ENCODE measurements around the gene RAB19. TPM values are rescaled to one million over a fixed set of nuclear protein-coding genes. Genes with fewer than 3 reads are reported as not detected.
"Not testable (repeated sequence)": the region's sequence is repeated elsewhere in the genome, so short reads cannot be mapped to it uniquely, and the experiment has no call there.

Gene RAB19
- polyA plus RNA-seq, 1 donor = 1.2 TPM

GRCh38 chr7:140453273-140453672 is 49.4 kb downstream of the RAB19 start:
- Histone ChIP-seq H3K4me1 (ENCODE audit: control insufficient read depth, insufficient read depth, low read length) (no peaks in the 10 kb centered on the region), H3K27ac (ENCODE audit: low read length) (no peak overlapping the region), H3K36me3 (ENCODE audit: control insufficient read depth, insufficient read depth, low read length) (peaks cover 41% of the 10 kb centered on the region), H3K9me3 (ENCODE audit: control insufficient read depth, low read depth, low read length) (no peaks in the 10 kb centered on the region), H3K4me3 (ENCODE audit: low read length) (no peak overlapping the region), H3K27me3 (ENCODE audit: control insufficient read depth, insufficient read depth, low read length) (no peaks in the 10 kb centered on the region)
- no peak for DNase-seq
- 50% methylated on average over 1 of the region's 4 CpGs for WGBS (ENCODE audit: insufficient coverage, low lambda C conversion rate)

- not testable (repeated sequence) for DNase-seq; H3K4me1 ChIP-seq (ENCODE audit: control insufficient read depth, insufficient read depth, low read length); H3K4me3 ChIP-seq (ENCODE audit: low read length); H3K9me3 ChIP-seq (ENCODE audit: control insufficient read depth, low read depth, low read length); H3K27ac ChIP-seq (ENCODE audit: low read length); H3K27me3 ChIP-seq (ENCODE audit: control insufficient read depth, insufficient read depth, low read length)
- peaks cover 48% of the 10 kb centered on the region for H3K36me3 ChIP-seq (ENCODE audit: control insufficient read depth, insufficient read depth, low read length)
- no CpG with 5 or more reads among the region's 9 CpGs for WGBS (ENCODE audit: insufficient coverage, low lambda C conversion rate)
Observed at GRCh38 chr7:140453785-140454656, 50.2 kb downstream of the RAB19 start.

GRCh38 chr7:140454657-140455015 is 50.8 kb downstream of the RAB19 start:
- 98% methylated on average over 5 of the region's 8 CpGs for WGBS (ENCODE audit: insufficient coverage, low lambda C conversion rate)
- no peak overlapping the region for H3K27ac ChIP-seq (ENCODE audit: low read length)
- H3K36me3 ChIP-seq (ENCODE audit: control insufficient read depth, insufficient read depth, low read length) = peaks cover 48% of the 10 kb centered on the region

GRCh38 chr7:140455743-140456142 is 51.9 kb downstream of the RAB19 start:
- H3K4me3 ChIP-seq (ENCODE audit: low read length) = no peak overlapping the region
- H3K27ac ChIP-seq (ENCODE audit: low read length) = no peak overlapping the region
- WGBS (ENCODE audit: insufficient coverage, low lambda C conversion rate) = no CpG with 5 or more reads among the region's 4 CpGs
- no peaks in the 10 kb centered on the region for H3K9me3 ChIP-seq (ENCODE audit: control insufficient read depth, low read depth, low read length)
- H3K4me1 ChIP-seq (ENCODE audit: control insufficient read depth, insufficient read depth, low read length) = no peaks in the 10 kb centered on the region
- H3K27me3 ChIP-seq (ENCODE audit: control insufficient read depth, insufficient read depth, low read length) = no peaks in the 10 kb centered on the region
- no peak for DNase-seq
- H3K36me3 ChIP-seq (ENCODE audit: control insufficient read depth, insufficient read depth, low read length) = peaks cover 55% of the 10 kb centered on the region

More at GRCh38 chr7:140454657-140455015, 50.8 kb downstream of the RAB19 start:
- Histone ChIP-seq H3K9me3 (ENCODE audit: control insufficient read depth, low read depth, low read length) (no peaks in the 10 kb centered on the region), H3K4me3 (ENCODE audit: low read length) (no peak overlapping the region), H3K4me1 (ENCODE audit: control insufficient read depth, insufficient read depth, low read length) (no peaks in the 10 kb centered on the region), H3K27me3 (ENCODE audit: control insufficient read depth, insufficient read depth, low read length) (no peaks in the 10 kb centered on the region)
- DNase-seq = no peak

- no peak overlapping the region for H3K27ac ChIP-seq (ENCODE audit: low read length)
- no peak overlapping the region for H3K4me3 ChIP-seq (ENCODE audit: low read length)
- H3K9me3 ChIP-seq (ENCODE audit: control insufficient read depth, low read depth, low read length) = no peaks in the 10 kb centered on the region
- DNase-seq = peak in 1 of 2 donors; percentile 29
- H3K27me3 ChIP-seq (ENCODE audit: control insufficient read depth, insufficient read depth, low read length) = no peaks in the 10 kb centered on the region
- peaks cover 58% of the 10 kb centered on the region for H3K36me3 ChIP-seq (ENCODE audit: control insufficient read depth, insufficient read depth, low read length)
- WGBS (ENCODE audit: insufficient coverage, low lambda C conversion rate) = 61% methylated on average over 3 of the region's 9 CpGs
- no peaks in the 10 kb centered on the region for H3K4me1 ChIP-seq (ENCODE audit: control insufficient read depth, insufficient read depth, low read length)
Observed at GRCh38 chr7:140456551-140457051, 52.7 kb downstream of the RAB19 start.

GRCh38 chr7:140458201-140458600 is 54.3 kb downstream of the RAB19 start:
- Histone ChIP-seq H3K4me1 (ENCODE audit: control insufficient read depth, insufficient read depth, low read length) (no peaks in the 10 kb centered on the region), H3K27ac (ENCODE audit: low read length) (no peak overlapping the region), H3K27me3 (ENCODE audit: control insufficient read depth, insufficient read depth, low read length) (no peaks in the 10 kb centered on the region), H3K4me3 (ENCODE audit: low read length) (no peak overlapping the region), H3K36me3 (ENCODE audit: control insufficient read depth, insufficient read depth, low read length) (peaks cover 64% of the 10 kb centered on the region), H3K9me3 (ENCODE audit: control insufficient read depth, low read depth, low read length) (no peaks in the 10 kb centered on the region)
- 100% methylated on average over 1 of the region's 3 CpGs for WGBS (ENCODE audit: insufficient coverage, low lambda C conversion rate)
- no peak for DNase-seq

GRCh38 chr7:140458916-140459315 is 55.1 kb downstream of the RAB19 start:
- Histone ChIP-seq H3K27ac (ENCODE audit: low read length) (no peak overlapping the region), H3K4me3 (ENCODE audit: low read length) (no peak overlapping the region), H3K27me3 (ENCODE audit: control insufficient read depth, insufficient read depth, low read length) (no peaks in the 10 kb centered on the region), H3K9me3 (ENCODE audit: control insufficient read depth, low read depth, low read length) (no peaks in the 10 kb centered on the region), H3K36me3 (ENCODE audit: control insufficient read depth, insufficient read depth, low read length) (peaks cover 66% of the 10 kb centered on the region), H3K4me1 (ENCODE audit: control insufficient read depth, insufficient read depth, low read length) (no peaks in the 10 kb centered on the region)
- WGBS (ENCODE audit: insufficient coverage, low lambda C conversion rate) = 100% methylated on average over 1 of the region's 8 CpGs
- no peak for DNase-seq

GRCh38 chr7:140463111-140463510 is 59.3 kb downstream of the RAB19 start:
- H3K36me3 ChIP-seq (ENCODE audit: control insufficient read depth, insufficient read depth, low read length) = peaks cover 60% of the 10 kb centered on the region
- H3K27me3 ChIP-seq (ENCODE audit: control insufficient read depth, insufficient read depth, low read length) = no peaks in the 10 kb centered on the region
- no CpG with 5 or more reads among the region's 2 CpGs for WGBS (ENCODE audit: insufficient coverage, low lambda C conversion rate)

GRCh38 chr7:140475747-140476333 is 72.0 kb downstream of the RAB19 start:
- H3K4me3 ChIP-seq (ENCODE audit: low read length) = no peak overlapping the region
- H3K4me1 ChIP-seq (ENCODE audit: control insufficient read depth, insufficient read depth, low read length) = peaks cover 4% of the 10 kb centered on the region
- no peaks in the 10 kb centered on the region for H3K9me3 ChIP-seq (ENCODE audit: control insufficient read depth, low read depth, low read length)
- no CpG with 5 or more reads among the region's 2 CpGs for WGBS (ENCODE audit: insufficient coverage, low lambda C conversion rate)
- H3K27ac ChIP-seq (ENCODE audit: low read length) = no peak overlapping the region
- no peaks in the 10 kb centered on the region for H3K27me3 ChIP-seq (ENCODE audit: control insufficient read depth, insufficient read depth, low read length)
- peak; percentile 32 to 53 for DNase-seq
- peaks cover 8% of the 10 kb centered on the region for H3K36me3 ChIP-seq (ENCODE audit: control insufficient read depth, insufficient read depth, low read length)

More at GRCh38 chr7:140463111-140463510, 59.3 kb downstream of the RAB19 start:
- no peak for DNase-seq
- Histone ChIP-seq H3K4me3 (ENCODE audit: low read length) (no peak overlapping the region), H3K4me1 (ENCODE audit: control insufficient read depth, insufficient read depth, low read length) (no peaks in the 10 kb centered on the region), H3K9me3 (ENCODE audit: control insufficient read depth, low read depth, low read length) (no peaks in the 10 kb centered on the region), H3K27ac (ENCODE audit: low read length) (no peak overlapping the region)

GRCh38 chr7:140476698-140477261 is 72.9 kb downstream of the RAB19 start:
- Histone ChIP-seq H3K36me3 (ENCODE audit: control insufficient read depth, insufficient read depth, low read length) (no peaks in the 10 kb centered on the region), H3K9me3 (ENCODE audit: control insufficient read depth, low read depth, low read length) (no peaks in the 10 kb centered on the region), H3K27me3 (ENCODE audit: control insufficient read depth, insufficient read depth, low read length) (no peaks in the 10 kb centered on the region), H3K4me3 (ENCODE audit: low read length) (no peak overlapping the region), H3K27ac (ENCODE audit: low read length) (peak overlapping the region; percentile 95), H3K4me1 (ENCODE audit: control insufficient read depth, insufficient read depth, low read length) (peaks cover 4% of the 10 kb centered on the region)
- no peak for DNase-seq
- WGBS (ENCODE audit: insufficient coverage, low lambda C conversion rate) = 71% methylated on average over 1 of the region's 11 CpGs

Data from large intestine (tissue), 3 donors.